ENCODE measurements around the gene RAB10. TPM values are rescaled to one million over a fixed set of nuclear protein-coding genes. Genes with fewer than 3 reads are reported as not detected.

RAB10 gene
- total RNA-seq, 1 experiment from 2014 or later, result 167 TPM

DNA sequence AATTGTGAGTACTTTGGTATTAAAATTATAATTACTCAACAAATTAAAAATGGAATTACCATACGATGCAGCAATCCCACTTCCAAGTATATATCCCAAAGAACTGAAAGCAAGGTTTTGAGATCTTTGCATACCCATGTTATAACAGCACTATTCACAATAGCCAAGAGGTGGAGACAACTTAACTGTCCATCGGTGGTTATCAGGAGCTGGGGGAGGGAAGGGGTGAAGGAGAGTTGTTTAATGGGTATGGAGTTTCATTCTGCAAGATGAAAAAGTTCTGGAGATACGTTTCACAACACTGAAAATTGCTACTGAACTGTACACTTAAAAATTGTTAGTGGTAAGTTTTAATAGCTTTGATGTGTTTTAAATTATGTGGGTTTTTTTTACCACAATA is 25.7 kb downstream of the RAB10 start:
- no peak overlapping the region for H3K27ac ChIP-seq (ENCODE audit: low read depth, low read length)
- H3K9me3 ChIP-seq (ENCODE audit: control insufficient read depth in 1 of 2, insufficient read depth in 1 of 2, low read depth in 1 of 2, low read length in 2 of 2), result no peaks in the 10 kb centered on the region
- intact Hi-C loops (cut with micrococcal nuclease), result no loop called here
- ATAC-seq (no peak), DNase-seq (ENCODE audit: low read depth, low spot score) (no peak)
- H3K27me3 ChIP-seq (ENCODE audit: insufficient read depth, low read length), result no peaks in the 10 kb centered on the region
- H2AFZ ChIP-seq (ENCODE audit: low read depth, low read length, poor library complexity, severe bottlenecking), result no peak overlapping the region
- no peak overlapping the region for H3K4me3 ChIP-seq (replicated peaks in 1 of 2; ENCODE audit: low read depth in 1 of 2, low read length in 2 of 2)
- no peak overlapping the region for H3K4me2 ChIP-seq (ENCODE audit: low read length)
- peaks cover 0 to 3% of the 10 kb centered on the region in 2 experiments; a peak in 1 of 4 replicates for H3K36me3 ChIP-seq (ENCODE audit: control insufficient read depth in 1 of 2, insufficient read depth in 2 of 2, low read length in 2 of 2)
- CTCF ChIA-PET, result interaction anchor here (1.3 kb wide), 1 partner anchor 395 kb away, joined by 3 read pairs; no protein-coding TSS in a partner anchor
- peaks cover 12 to 15% of the 10 kb centered on the region in 2 experiments; a peak in 3 of 4 replicates for H3K4me1 ChIP-seq (ENCODE audit: control insufficient read depth in 1 of 2, insufficient read depth in 2 of 2, low read length in 2 of 2)
- RAD21 ChIA-PET (ENCODE audit: low non-redundant PET in 1 of 2, low total read pairs in 2 of 2, uncharacterized antibody in 2 of 2, unreplicated experiment in 2 of 2), result no interaction called here
- BruUV-seq (replicated peaks), result no TSS peak
- no peak overlapping the region for H3K9ac ChIP-seq (ENCODE audit: low read length)
- H3K79me2 ChIP-seq (ENCODE audit: insufficient read depth, low read length), result peaks cover 99% of the 10 kb centered on the region
- POLR2A ChIA-PET, result interaction anchor here (0.8 kb wide), 1 partner anchor 26 kb away, joined by 3 read pairs; the partner anchor contains the start of gene RAB10
- no peaks in the 10 kb centered on the region for H3K9me2 ChIP-seq (ENCODE audit: insufficient read depth)
- TF ChIP-seq TCF7L2 (IDR thresholded peaks at IDR 0.05; ENCODE audit: borderline replicate concordance, extremely low read depth, insufficient read depth, insufficient read length), result no peak
- no peak for TF ChIP-seq YY1 (IDR thresholded peaks at IDR 0.05; ENCODE audit: extremely low read depth, insufficient replicate concordance, low read depth, low read length)
- TF ChIP-seq, protein P1, sequence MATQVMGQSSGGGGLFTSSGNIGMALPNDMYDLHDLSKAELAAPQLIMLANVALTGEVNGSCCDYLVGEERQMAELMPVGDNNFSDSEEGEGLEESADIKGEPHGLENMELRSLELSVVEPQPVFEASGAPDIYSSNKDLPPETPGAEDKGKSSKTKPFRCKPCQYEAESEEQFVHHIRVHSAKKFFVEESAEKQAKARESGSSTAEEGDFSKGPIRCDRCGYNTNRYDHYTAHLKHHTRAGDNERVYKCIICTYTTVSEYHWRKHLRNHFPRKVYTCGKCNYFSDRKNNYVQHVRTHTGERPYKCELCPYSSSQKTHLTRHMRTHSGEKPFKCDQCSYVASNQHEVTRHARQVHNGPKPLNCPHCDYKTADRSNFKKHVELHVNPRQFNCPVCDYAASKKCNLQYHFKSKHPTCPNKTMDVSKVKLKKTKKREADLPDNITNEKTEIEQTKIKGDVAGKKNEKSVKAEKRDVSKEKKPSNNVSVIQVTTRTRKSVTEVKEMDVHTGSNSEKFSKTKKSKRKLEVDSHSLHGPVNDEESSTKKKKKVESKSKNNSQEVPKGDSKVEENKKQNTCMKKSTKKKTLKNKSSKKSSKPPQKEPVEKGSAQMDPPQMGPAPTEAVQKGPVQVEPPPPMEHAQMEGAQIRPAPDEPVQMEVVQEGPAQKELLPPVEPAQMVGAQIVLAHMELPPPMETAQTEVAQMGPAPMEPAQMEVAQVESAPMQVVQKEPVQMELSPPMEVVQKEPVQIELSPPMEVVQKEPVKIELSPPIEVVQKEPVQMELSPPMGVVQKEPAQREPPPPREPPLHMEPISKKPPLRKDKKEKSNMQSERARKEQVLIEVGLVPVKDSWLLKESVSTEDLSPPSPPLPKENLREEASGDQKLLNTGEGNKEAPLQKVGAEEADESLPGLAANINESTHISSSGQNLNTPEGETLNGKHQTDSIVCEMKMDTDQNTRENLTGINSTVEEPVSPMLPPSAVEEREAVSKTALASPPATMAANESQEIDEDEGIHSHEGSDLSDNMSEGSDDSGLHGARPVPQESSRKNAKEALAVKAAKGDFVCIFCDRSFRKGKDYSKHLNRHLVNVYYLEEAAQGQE (IDR thresholded peaks at IDR 0.05; ENCODE audit: low read depth), result no peak
- TF ChIP-seq, protein P2, sequence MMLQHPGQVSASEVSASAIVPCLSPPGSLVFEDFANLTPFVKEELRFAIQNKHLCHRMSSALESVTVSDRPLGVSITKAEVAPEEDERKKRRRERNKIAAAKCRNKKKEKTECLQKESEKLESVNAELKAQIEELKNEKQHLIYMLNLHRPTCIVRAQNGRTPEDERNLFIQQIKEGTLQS (IDR thresholded peaks at IDR 0.05), result no peak
- TF ChIP-seq EGR1 (IDR thresholded peaks at IDR 0.05; ENCODE audit: low read depth), result no peak
- TF ChIP-seq, protein P3, sequence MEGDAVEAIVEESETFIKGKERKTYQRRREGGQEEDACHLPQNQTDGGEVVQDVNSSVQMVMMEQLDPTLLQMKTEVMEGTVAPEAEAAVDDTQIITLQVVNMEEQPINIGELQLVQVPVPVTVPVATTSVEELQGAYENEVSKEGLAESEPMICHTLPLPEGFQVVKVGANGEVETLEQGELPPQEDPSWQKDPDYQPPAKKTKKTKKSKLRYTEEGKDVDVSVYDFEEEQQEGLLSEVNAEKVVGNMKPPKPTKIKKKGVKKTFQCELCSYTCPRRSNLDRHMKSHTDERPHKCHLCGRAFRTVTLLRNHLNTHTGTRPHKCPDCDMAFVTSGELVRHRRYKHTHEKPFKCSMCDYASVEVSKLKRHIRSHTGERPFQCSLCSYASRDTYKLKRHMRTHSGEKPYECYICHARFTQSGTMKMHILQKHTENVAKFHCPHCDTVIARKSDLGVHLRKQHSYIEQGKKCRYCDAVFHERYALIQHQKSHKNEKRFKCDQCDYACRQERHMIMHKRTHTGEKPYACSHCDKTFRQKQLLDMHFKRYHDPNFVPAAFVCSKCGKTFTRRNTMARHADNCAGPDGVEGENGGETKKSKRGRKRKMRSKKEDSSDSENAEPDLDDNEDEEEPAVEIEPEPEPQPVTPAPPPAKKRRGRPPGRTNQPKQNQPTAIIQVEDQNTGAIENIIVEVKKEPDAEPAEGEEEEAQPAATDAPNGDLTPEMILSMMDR (IDR thresholded peaks at IDR 0.05 in 2 of 3, conservative IDR thresholded peaks at IDR 0.05 in 1 of 3; ENCODE audit: borderline replicate concordance in 1 of 3, insufficient read depth in 1 of 3, low read depth in 2 of 3, low read length in 2 of 3), result no peak
- no peak for TF ChIP-seq CEBPB (IDR thresholded peaks at IDR 0.05; ENCODE audit: low read depth)
- TF ChIP-seq POLR2AphosphoS5 (IDR thresholded peaks at IDR 0.05; ENCODE audit: low read depth, low read length), result no peak
- TF ChIP-seq JUND (IDR thresholded peaks at IDR 0.05), result no peak
- no peak for TF ChIP-seq EZH2phosphoT487 (IDR thresholded peaks at IDR 0.05; ENCODE audit: borderline replicate concordance)
- no peak for TF ChIP-seq ZFX (IDR thresholded peaks at IDR 0.05)
- TF ChIP-seq, protein P4, sequence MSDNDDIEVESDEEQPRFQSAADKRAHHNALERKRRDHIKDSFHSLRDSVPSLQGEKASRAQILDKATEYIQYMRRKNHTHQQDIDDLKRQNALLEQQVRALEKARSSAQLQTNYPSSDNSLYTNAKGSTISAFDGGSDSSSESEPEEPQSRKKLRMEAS (IDR thresholded peaks at IDR 0.05), result no peak
- TF ChIP-seq, protein P5, sequence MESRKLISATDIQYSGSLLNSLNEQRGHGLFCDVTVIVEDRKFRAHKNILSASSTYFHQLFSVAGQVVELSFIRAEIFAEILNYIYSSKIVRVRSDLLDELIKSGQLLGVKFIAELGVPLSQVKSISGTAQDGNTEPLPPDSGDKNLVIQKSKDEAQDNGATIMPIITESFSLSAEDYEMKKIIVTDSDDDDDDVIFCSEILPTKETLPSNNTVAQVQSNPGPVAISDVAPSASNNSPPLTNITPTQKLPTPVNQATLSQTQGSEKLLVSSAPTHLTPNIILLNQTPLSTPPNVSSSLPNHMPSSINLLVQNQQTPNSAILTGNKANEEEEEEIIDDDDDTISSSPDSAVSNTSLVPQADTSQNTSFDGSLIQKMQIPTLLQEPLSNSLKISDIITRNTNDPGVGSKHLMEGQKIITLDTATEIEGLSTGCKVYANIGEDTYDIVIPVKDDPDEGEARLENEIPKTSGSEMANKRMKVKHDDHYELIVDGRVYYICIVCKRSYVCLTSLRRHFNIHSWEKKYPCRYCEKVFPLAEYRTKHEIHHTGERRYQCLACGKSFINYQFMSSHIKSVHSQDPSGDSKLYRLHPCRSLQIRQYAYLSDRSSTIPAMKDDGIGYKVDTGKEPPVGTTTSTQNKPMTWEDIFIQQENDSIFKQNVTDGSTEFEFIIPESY (IDR thresholded peaks at IDR 0.05; ENCODE audit: extremely low read depth, insufficient replicate concordance, low read length), result no peak
- no peak for TF ChIP-seq ZNF274 (IDR thresholded peaks at IDR 0.05; ENCODE audit: low read depth, low read length)
- no peak for TF ChIP-seq ELF1 (IDR thresholded peaks at IDR 0.05; ENCODE audit: borderline replicate concordance, low read depth)
- TF ChIP-seq RAD21 (IDR thresholded peaks at IDR 0.05; ENCODE audit: low read depth), result no peak
- no peak for TF ChIP-seq CBX3 (IDR thresholded peaks at IDR 0.05; ENCODE audit: low read depth)
- TF ChIP-seq SRF (IDR thresholded peaks at IDR 0.05; ENCODE audit: low read depth), result no peak
- no peak for TF ChIP-seq FOSL1 (IDR thresholded peaks at IDR 0.05; ENCODE audit: low read depth)
- TF ChIP-seq SIN3A (IDR thresholded peaks at IDR 0.05; ENCODE audit: low read depth), result no peak
- peaks cover 22% of the 10 kb centered on the region; the same call in 1 of the 2 replicates for H4K20me1 ChIP-seq (ENCODE audit: insufficient read depth)

All from HCT116 (cell line).